Measurements from ENCODE around the gene GARIN5A. TPM values are rescaled to one million over a fixed set of nuclear protein-coding genes. Genes with fewer than 3 reads are reported as not detected.

GARIN5A gene
- total RNA-seq, 1 experiment from 2014 or later, result 2.0 TPM

DNA sequence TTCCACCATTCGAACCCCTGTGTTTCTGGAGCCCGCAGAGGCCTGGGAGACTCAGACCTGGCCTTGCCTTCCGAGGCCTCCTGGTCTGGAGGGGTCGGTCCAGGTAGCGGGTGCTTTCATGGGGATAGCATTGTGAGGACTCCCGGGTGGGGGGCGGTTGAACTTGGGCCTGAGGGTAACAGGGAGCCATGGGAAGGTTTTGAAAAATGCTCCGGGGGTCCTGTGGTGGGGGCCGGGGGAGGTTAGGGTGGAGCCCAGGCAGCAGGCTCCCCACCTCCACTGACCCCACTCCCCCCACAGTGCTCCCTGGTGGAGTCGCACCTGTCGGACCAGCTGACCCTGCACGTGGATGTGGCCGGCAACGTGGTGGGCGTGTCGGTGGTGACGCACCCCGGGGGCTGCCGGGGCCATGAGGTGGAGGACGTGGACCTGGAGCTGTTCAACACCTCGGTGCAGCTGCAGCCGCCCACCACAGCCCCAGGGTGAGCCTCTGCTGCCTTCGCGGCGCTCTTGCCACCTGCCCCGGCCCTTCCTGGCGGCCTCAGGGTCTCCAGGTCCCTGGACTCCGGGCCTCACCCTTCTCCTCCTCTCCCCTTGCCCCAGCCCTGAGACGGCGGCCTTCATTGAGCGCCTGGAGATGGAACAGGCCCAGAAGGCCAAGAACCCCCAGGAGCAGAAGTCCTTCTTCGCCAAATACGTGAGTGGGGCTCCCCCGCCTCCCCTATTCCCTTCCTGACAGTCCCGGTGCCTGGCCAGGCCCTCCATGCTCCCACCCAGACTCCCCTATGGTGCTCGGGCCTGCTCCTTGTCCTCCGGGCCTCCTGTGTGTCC is 3.8 kb upstream of the GARIN5A start:
- Histone ChIP-seq H3K27me3 (ENCODE audit: control insufficient read depth, insufficient read depth, low read length) (no peaks in the 10 kb centered on the region), H3K27ac (ENCODE audit: low read length) (no peak overlapping the region), H3K36me3 (ENCODE audit: control insufficient read depth, insufficient read depth, low read length) (no peaks in the 10 kb centered on the region), H3K4me1 (ENCODE audit: control insufficient read depth, insufficient read depth, low read length) (no peaks in the 10 kb centered on the region), H3K4me3 (ENCODE audit: low read depth in 2 of 2, low read length in 2 of 2) (no peak overlapping the region), H3K9me3 (ENCODE audit: control insufficient read depth, insufficient read depth, low read depth, low read length) (no peaks in the 10 kb centered on the region)
- ATAC-seq (no peak), DNase-seq (ENCODE audit: low read depth, low spot score) (no peak)
- ChIA-PET CTCF (no interaction called here), POLR2A (no interaction called here)
- TF ChIP-seq SIN3A (IDR thresholded peaks at IDR 0.05; ENCODE audit: borderline replicate concordance, insufficient read depth, low read depth, low read length) (no peak), TCF7L2 (IDR thresholded peaks at IDR 0.05; ENCODE audit: low read depth, low read length) (no peak), POLR2AphosphoS5 (IDR thresholded peaks at IDR 0.05; ENCODE audit: low read depth, low read length) (no peak)
- TF ChIP-seq, protein P1, sequence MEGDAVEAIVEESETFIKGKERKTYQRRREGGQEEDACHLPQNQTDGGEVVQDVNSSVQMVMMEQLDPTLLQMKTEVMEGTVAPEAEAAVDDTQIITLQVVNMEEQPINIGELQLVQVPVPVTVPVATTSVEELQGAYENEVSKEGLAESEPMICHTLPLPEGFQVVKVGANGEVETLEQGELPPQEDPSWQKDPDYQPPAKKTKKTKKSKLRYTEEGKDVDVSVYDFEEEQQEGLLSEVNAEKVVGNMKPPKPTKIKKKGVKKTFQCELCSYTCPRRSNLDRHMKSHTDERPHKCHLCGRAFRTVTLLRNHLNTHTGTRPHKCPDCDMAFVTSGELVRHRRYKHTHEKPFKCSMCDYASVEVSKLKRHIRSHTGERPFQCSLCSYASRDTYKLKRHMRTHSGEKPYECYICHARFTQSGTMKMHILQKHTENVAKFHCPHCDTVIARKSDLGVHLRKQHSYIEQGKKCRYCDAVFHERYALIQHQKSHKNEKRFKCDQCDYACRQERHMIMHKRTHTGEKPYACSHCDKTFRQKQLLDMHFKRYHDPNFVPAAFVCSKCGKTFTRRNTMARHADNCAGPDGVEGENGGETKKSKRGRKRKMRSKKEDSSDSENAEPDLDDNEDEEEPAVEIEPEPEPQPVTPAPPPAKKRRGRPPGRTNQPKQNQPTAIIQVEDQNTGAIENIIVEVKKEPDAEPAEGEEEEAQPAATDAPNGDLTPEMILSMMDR (IDR thresholded peaks at IDR 0.05), result no peak
- TF ChIP-seq, protein P2, sequence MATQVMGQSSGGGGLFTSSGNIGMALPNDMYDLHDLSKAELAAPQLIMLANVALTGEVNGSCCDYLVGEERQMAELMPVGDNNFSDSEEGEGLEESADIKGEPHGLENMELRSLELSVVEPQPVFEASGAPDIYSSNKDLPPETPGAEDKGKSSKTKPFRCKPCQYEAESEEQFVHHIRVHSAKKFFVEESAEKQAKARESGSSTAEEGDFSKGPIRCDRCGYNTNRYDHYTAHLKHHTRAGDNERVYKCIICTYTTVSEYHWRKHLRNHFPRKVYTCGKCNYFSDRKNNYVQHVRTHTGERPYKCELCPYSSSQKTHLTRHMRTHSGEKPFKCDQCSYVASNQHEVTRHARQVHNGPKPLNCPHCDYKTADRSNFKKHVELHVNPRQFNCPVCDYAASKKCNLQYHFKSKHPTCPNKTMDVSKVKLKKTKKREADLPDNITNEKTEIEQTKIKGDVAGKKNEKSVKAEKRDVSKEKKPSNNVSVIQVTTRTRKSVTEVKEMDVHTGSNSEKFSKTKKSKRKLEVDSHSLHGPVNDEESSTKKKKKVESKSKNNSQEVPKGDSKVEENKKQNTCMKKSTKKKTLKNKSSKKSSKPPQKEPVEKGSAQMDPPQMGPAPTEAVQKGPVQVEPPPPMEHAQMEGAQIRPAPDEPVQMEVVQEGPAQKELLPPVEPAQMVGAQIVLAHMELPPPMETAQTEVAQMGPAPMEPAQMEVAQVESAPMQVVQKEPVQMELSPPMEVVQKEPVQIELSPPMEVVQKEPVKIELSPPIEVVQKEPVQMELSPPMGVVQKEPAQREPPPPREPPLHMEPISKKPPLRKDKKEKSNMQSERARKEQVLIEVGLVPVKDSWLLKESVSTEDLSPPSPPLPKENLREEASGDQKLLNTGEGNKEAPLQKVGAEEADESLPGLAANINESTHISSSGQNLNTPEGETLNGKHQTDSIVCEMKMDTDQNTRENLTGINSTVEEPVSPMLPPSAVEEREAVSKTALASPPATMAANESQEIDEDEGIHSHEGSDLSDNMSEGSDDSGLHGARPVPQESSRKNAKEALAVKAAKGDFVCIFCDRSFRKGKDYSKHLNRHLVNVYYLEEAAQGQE (IDR thresholded peaks at IDR 0.05; ENCODE audit: insufficient read depth in 1 of 2, low read depth in 2 of 2, low read length in 1 of 2), result no peak
- no TSS peak for BruUV-seq (replicated peaks)
- in situ Hi-C loops (cut with HindIII; ENCODE audit: low pct_unique_long_range_greater_than_20kb, low sequenced_read_pairs), result no loop called here
- intact Hi-C loops (cut with micrococcal nuclease; ENCODE audit: unreplicated experiment), result no loop called here

DNA sequence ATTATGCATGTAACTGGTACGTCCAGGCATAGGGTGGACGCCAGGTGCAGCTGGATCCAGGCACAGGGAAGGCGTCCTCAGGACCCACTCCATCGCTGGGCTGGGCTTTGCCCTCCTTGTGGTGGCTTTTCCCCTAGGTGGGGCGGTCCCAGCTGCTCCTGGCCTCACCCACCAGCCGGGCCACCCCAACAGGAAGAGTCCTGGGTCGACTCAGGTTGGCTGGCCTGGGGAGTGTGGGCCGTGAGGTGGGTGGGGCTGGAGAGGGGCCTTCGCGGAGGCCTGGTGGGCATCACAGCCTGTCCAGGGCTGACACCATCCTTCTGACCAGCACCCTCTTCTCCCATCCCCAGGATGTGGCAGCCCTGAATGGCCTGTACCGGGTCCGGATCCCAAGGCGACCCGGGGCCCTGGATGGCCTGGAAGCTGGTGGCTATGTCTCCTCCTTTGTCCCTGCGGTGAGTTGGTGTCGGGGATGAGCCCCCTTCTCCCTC is 3.2 kb upstream of the GARIN5A start:
- TF ChIP-seq POLR2AphosphoS5 (IDR thresholded peaks at IDR 0.05; ENCODE audit: low read depth, low read length) (no peak), SIN3A (IDR thresholded peaks at IDR 0.05; ENCODE audit: borderline replicate concordance, insufficient read depth, low read depth, low read length) (no peak), TCF7L2 (IDR thresholded peaks at IDR 0.05; ENCODE audit: low read depth, low read length) (no peak)
- TF ChIP-seq, protein P2 (IDR thresholded peaks at IDR 0.05; ENCODE audit: insufficient read depth in 1 of 2, low read depth in 2 of 2, low read length in 1 of 2), result no peak
- TF ChIP-seq, protein P1 (IDR thresholded peaks at IDR 0.05), result no peak
- Histone ChIP-seq H3K4me1 (ENCODE audit: control insufficient read depth, insufficient read depth, low read length) (no peaks in the 10 kb centered on the region), H3K27ac (ENCODE audit: low read length) (no peak overlapping the region), H3K27me3 (ENCODE audit: control insufficient read depth, insufficient read depth, low read length) (no peaks in the 10 kb centered on the region), H3K9me3 (ENCODE audit: control insufficient read depth, insufficient read depth, low read depth, low read length) (no peaks in the 10 kb centered on the region), H3K4me3 (ENCODE audit: low read depth in 2 of 2, low read length in 2 of 2) (no peak overlapping the region), H3K36me3 (ENCODE audit: control insufficient read depth, insufficient read depth, low read length) (no peaks in the 10 kb centered on the region)
- POLR2A ChIA-PET, result no interaction called here
- in situ Hi-C loops (cut with HindIII; ENCODE audit: low pct_unique_long_range_greater_than_20kb, low sequenced_read_pairs), result no loop called here
- CTCF ChIA-PET, result no interaction called here
- ATAC-seq, result no peak
- DNase-seq (ENCODE audit: low read depth, low spot score), result no peak
- intact Hi-C loops (cut with micrococcal nuclease; ENCODE audit: unreplicated experiment), result no loop called here
- no TSS peak for BruUV-seq (replicated peaks)

Measured in Panc1 (cell line).